Activated T-cell treated with anti-CD3 and anti-CD28 coated beads, Interleukin-2, amount 50 U/mL, for 48 hours (primary cell): ENCODE measurements around the gene GABRB1.
A peak's percentile ranks its signal among the peaks of the same experiment; 100 is the strongest.

Experiments
- DNase-seq, 2 experiments: peaks; one replicate each; pipeline ENCODE4 v3.0.0-alpha.2; 2020

The GABRB1 gene

DNA sequence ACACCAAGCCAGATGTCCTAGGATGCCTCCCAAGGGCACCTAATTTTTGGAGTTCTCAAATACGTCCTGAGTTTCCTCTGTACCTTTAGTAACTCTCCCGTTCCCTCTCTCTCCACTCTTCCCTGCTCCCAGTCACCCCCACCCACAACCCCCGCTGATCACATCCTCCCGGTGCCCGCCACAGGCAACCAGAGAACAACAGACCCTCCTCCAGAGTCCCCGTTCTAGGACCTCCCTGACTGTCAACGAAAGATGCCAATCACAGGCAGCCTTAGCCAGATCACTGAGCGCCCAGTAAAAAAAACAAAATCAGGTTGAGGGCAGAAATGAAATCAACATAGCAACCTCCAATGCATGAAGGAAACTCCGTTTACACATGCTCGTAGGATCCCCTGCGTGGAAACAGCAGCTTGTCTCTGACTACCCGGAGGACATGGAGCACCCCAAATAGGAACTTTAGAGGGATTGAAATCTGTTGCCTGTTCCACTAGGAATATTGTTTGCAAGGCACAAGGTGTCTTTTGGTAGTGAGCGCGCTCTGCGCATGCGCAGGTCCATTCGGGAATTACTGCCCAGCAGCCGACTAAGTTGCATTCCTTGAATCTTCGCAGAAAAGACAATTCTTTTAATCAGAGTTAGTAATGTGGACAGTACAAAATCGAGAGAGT is at the start of gene GABRB1:
Gene GABRB1, plus strand, starts transcription at position 557 of the 668 bp plus-strand sequence.
- peak; percentile 35 to 38 for DNase-seq

DNA sequence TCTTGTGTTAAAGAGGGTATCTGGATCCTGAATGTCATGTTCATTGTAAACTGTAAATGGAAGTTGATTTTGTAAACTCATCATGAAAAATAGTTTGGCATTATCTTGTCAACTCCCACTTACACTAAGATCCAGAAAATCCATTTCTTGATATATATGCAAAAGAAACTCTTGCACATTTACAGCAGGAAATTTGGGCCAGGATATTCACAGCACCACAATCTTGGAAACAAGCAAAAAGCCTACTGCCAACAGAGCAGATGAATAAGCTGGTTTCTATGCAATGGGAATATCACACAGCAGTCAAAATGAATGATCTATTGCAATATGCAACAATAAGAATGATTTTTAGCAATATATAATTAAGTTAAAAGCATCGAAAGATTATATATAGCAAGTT is 46.6 kb upstream of the GABRB1 start:
- no peak for DNase-seq

DNA sequence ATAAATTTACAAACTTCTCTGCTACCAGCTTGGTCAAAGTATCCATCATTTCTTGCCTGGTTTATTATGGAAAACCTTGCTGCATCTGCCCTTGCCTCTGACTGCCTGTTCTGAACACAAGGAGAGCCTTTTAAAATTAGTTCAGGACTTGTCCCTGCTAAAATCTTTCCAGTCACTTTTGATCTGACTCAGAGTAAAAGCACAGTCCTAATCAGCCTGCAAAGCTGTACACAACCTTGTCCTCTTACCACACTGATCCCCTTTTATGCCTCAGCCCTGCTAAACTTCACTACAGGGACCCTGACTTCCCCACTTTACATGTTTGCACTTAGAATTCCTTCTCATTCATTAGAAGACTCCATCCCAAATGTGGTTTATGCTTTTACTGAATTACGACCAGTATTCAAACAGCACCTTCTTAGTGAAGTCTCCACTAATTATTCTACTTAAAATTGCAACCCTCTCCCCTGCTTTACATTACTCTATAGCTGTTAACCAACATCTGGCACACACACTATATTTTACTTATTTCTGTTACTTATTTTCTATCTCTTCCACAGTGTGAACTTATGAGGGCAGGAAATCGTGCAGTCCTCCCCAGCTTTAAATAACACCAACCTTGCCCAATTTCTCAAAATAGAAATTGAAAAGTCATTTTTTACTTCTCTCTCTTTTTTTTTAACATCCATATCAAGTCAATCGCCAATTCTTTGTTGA is 44.3 kb upstream of the GABRB1 start:
- no peak for DNase-seq

GRCh38 chr4:46992338-46992737 is 39.0 kb upstream of the GABRB1 start:
- no peak for DNase-seq

- DNase-seq, result peak; percentile 19
Observed at GRCh38 chr4:46993075-46994006, 38.0 kb upstream of the GABRB1 start, which contains the start of gene GABRA4. TSS of gene GABRA4 (minus strand) at chr4:46993581. CDS start at chr4:46993424, 157 bp downstream.

DNA sequence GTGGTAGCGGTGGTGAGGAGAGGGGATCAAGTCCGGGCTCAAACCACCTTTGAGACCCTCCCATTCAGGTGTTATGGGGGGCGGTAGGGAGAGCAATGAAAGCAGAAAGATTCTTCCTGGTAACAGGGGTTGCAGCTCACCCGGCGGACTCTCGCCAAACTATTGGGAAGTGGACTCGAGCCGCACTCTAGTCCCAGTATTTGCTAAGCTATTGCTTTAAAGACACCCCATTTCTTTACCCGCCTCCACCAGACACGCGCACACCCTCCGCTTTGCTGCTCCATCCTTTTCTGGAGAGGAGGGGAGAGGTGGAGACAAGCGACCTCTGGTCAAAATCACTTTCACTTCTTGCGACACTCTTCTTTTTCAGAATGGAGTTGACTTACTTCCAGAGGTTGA is 37.4 kb upstream of the GABRB1 start:
- DNase-seq, result no peak

DNA sequence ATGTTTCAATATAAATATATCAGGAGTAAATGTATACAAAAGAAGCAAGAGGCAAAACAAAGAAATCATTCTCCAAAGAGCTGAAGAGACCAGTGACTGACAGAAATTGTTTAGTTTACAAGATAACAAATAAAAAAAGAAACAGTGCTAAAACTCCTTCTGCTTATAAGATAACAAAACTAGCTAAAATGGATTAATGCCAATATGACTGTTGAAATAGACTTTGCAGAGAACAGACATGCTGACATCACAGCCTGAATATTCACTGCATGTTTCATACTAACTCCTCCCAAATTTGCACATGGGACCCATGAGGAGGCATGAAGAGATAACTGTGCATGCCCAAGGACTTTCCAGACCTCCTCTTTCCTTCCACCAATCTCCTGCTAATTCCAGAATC is 31.8 kb upstream of the GABRB1 start:
- no peak for DNase-seq

- no peak for DNase-seq
Observed at GRCh38 chr4:47000406-47000805, 31.0 kb upstream of the GABRB1 start.

GRCh38 chr4:47002580-47002979 is 28.8 kb upstream of the GABRB1 start:
- DNase-seq, result no peak

GRCh38 chr4:47010347-47010911 is 20.9 kb upstream of the GABRB1 start:
- DNase-seq, result no peak

- peak in 1 of 2 experiments; percentile 21 for DNase-seq
Observed at GRCh38 chr4:47010912-47011446, 20.4 kb upstream of the GABRB1 start.

DNA sequence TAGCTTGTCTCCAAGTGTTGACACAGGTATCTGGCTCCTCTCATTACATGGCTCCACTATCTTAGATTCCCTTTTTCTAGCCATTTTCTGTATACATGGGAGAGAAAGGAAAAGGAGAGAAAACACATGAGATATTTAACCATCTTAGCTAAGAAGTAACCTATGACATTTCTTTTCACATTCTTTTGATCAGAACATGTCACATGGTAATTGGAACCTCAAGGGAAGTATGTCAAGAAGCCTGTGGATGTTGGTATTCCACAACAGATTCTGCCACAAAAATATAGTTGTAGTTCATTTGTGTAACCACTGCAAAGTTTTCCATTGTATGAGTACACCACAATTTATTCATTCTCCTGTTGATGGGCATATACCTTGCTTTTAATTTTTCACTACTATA is 18.7 kb upstream of the GABRB1 start:
- DNase-seq, result no peak

- no peak for DNase-seq
Observed at GRCh38 chr4:47013373-47013772, 18.0 kb upstream of the GABRB1 start.

- DNase-seq, result no peak
Observed at GRCh38 chr4:47017081-47017480, 14.3 kb upstream of the GABRB1 start.

- no peak for DNase-seq
Observed at GRCh38 chr4:47017494-47017893, 13.9 kb upstream of the GABRB1 start.

GRCh38 chr4:47031751-47032404 is 511 bp downstream of the GABRB1 start:
- peak in 1 of 2 experiments; percentile 18 for DNase-seq

DNA sequence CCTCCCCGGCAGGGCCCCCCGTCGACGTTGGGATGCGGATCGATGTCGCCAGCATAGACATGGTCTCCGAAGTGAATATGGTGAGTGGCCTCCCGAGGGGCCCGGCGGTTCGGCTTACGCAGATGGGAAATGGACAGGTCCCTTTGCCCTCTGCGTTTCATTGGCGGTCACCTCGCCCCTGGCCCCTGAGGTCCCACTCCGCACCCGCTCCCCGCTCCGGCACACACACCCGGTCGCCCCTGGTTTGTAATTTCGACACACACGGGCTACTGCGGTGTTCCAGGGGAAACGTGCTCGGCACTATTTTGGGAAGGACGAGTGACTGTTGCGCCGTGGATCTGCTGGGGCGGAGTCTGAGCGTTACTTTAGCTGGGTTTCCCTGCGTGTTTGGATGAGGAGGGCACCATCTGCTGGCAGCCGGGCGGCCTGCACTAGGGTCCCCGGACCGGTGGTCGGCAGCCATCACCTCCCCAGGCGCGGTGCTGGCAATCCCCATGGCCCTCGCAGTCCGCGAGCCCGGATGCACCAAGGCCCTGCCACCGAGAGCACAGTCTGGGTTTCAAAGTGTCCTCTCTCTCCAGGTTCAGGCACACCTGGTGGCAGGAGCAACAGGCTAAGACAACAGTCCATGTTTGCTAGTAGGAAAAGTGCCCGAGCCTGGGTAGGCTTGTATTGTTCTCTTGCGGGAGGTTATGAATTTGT is 1.2 kb downstream of the GABRB1 start:
- peak; percentile 64 to 74 for DNase-seq

DNA sequence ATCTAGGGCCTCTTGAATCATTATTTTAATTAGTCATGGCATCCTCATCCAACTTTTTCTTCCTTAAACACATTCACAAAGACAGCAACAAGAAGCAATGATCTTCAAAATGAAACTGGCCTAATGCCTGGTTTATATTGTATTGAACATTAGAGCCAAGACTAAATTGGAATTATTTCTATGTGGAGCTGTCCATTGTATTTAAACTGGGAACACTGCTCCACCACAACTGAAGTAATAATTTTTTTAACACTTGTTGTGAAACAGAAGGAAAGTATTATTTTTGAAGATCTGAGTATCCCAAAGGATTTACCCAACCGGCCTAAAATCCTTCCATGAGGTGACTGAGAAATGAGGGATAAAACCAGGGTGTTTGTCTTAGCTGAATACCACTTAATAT is 6.9 kb downstream of the GABRB1 start:
- no peak for DNase-seq

DNA sequence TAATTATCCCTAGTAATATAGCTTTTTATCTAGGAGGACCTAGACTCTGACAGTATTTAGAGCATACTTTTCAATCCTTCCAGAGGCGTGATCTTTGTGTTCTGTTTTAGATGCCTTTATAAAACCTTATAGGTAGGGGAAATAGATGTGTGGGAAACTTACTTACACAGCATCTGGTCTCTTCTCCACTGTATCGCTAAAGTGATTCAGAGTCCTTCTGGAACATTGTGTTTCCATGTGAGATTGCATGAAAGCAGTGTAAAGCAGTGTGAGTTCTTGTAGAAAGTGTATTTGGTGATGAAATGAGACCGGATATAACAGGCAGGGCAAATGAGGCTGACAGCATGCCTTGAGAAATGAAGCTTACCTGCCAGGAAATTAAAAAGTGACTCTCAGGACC is 9.5 kb downstream of the GABRB1 start:
- no peak for DNase-seq

DNA sequence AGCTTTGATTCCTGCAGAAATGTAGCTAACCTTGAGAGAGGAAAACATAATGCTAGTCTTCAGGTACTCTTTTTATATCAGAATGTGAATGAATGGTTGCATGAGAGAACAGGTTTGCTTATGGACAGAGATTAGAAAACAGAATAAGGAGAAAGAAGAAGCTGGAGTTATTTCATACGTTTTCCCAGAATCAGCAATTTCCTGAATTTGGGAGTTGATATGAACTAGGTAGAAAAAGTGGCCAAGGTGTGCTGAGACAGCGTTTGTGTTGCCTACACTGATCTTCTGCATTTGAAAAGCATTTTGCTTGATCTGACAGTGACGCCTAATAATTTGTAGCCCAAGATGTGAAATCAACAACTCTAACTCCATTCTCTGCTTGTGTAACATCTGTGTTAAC is 12.5 kb downstream of the GABRB1 start:
- no peak for DNase-seq

- no peak for DNase-seq
Observed at GRCh38 chr4:47045261-47045660, 13.9 kb downstream of the GABRB1 start.

DNA sequence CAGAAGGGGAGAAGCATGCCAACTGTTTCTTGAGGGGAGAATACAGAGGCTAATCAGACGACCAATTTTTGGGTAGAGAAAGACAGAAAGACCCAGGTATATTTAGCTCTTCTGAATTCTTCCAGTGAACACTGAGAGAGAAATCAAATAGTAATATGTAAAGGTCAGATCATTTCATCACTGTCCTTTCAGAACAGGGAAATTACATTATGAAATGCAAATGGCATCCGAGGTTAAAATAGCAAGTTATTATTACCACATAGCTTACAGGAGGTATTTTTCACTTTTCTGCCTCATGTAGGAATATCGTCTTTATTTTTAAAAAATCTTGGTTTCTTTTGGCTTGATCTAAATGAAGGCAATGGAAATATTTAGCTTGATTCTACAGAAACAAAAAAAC is 18.0 kb downstream of the GABRB1 start:
- DNase-seq, result no peak
